Mesothelial cell of epicardium (in vitro differentiated cells): ENCODE measurements around the gene RNLS. TPM values are rescaled to one million over a fixed set of nuclear protein-coding genes. Genes with fewer than 3 reads are reported as not detected.

Experiments used
- DNase-seq, 2 experiments: peaks; one replicate each; pipeline ENCODE4 v3.0.0; 2021; ENCODE audit warnings: low spot score in 2 of 2; ENCODE audit not compliant: unreplicated experiment in 2 of 2
- H3K27ac Mint-ChIP-seq: 2 replicates; pipeline ENCODE4 v1.8.0; 2021; ENCODE audit warnings: mixed read lengths
- H3K27me3 Mint-ChIP-seq: 2 replicates; pipeline ENCODE4 v1.8.0; 2021; ENCODE audit warnings: low read depth, mixed read lengths
- H3K36me3 Mint-ChIP-seq: 2 replicates; pipeline ENCODE4 v1.8.0; 2021; ENCODE audit warnings: mixed read lengths
- H3K4me1 Mint-ChIP-seq: 2 replicates; pipeline ENCODE4 v1.8.0; 2021; ENCODE audit warnings: mixed read lengths
- H3K4me3 Mint-ChIP-seq: 2 replicates; pipeline ENCODE4 v1.8.0; 2021; ENCODE audit warnings: mild to moderate bottlenecking, moderate library complexity, mixed read lengths
- H3K9me3 Mint-ChIP-seq: 2 replicates; pipeline ENCODE4 v1.8.0; 2021; ENCODE audit warnings: mixed read lengths
- CTCF ChIP-seq: fragments of 200-600 bp; sonication (generic); IDR thresholded peaks from one replicate; pipeline ENCODE4 v1.5.0; 2021; ENCODE audit warnings: antibody characterized with exemption; ENCODE audit not compliant: unreplicated experiment
- total RNA-seq: library from RNA; stranded (reverse); gene quantifications from 3 replicates; pipeline ENCODE4 v1.2.1, GENCODE V29; 2021

Gene RNLS
- total RNA-seq, 1 donor from 2014 or later, result 9.4 TPM

GRCh38 chr10:88439932-88440331 lies 143.2 kb downstream of the RNLS start:
- peaks cover 5% of the 10 kb centered on the region for H3K36me3 Mint-ChIP-seq
- H3K4me3 Mint-ChIP-seq, result no peak overlapping the region
- no peak overlapping the region for H3K27ac Mint-ChIP-seq
- DNase-seq, result no peak
- peaks cover 12% of the 10 kb centered on the region for H3K9me3 Mint-ChIP-seq
- H3K27me3 Mint-ChIP-seq, result peaks cover 4% of the 10 kb centered on the region
- no peak for TF ChIP-seq CTCF
- H3K4me1 Mint-ChIP-seq, result peaks cover 8% of the 10 kb centered on the region

- H3K27ac Mint-ChIP-seq, result no peak overlapping the region
- no peaks in the 10 kb centered on the region for H3K27me3 Mint-ChIP-seq
- DNase-seq, result no peak
- peaks cover 3% of the 10 kb centered on the region for H3K9me3 Mint-ChIP-seq
- no peak for TF ChIP-seq CTCF
- peaks cover 2% of the 10 kb centered on the region for H3K36me3 Mint-ChIP-seq
- H3K4me3 Mint-ChIP-seq, result no peak overlapping the region
- peaks cover 18% of the 10 kb centered on the region for H3K4me1 Mint-ChIP-seq
These were observed 145.7 kb downstream of the RNLS start for GRCh38 chr10:88437411-88437810.

- H3K4me3 Mint-ChIP-seq, result no peak overlapping the region
- peaks cover 17% of the 10 kb centered on the region for H3K9me3 Mint-ChIP-seq
- TF ChIP-seq CTCF, result no peak
- H3K27me3 Mint-ChIP-seq, result no peaks in the 10 kb centered on the region
- peaks cover 16% of the 10 kb centered on the region for H3K4me1 Mint-ChIP-seq
- DNase-seq, result no peak
- H3K27ac Mint-ChIP-seq, result no peak overlapping the region
- H3K36me3 Mint-ChIP-seq, result peaks cover 12% of the 10 kb centered on the region
These were observed 149.4 kb downstream of the RNLS start for GRCh38 chr10:88433565-88434186.

GRCh38 chr10:88431103-88431502 lies 152.0 kb downstream of the RNLS start:
- Mint-ChIP-seq H3K27ac (no peak overlapping the region), H3K36me3 (peaks cover 12% of the 10 kb centered on the region), H3K9me3 (peaks cover 17% of the 10 kb centered on the region), H3K4me3 (no peak overlapping the region), H3K4me1 (peaks cover 32% of the 10 kb centered on the region), H3K27me3 (no peaks in the 10 kb centered on the region)
- no peak for DNase-seq
- TF ChIP-seq CTCF, result no peak

- H3K36me3 Mint-ChIP-seq, result peaks cover 12% of the 10 kb centered on the region
- no peak for TF ChIP-seq CTCF
- peaks cover 30% of the 10 kb centered on the region for H3K4me1 Mint-ChIP-seq
- peaks cover 17% of the 10 kb centered on the region for H3K9me3 Mint-ChIP-seq
- H3K27me3 Mint-ChIP-seq, result peaks cover 3% of the 10 kb centered on the region
- no peak overlapping the region for H3K27ac Mint-ChIP-seq
- H3K4me3 Mint-ChIP-seq, result no peak overlapping the region
- DNase-seq, result no peak
These were observed 154.1 kb downstream of the RNLS start for GRCh38 chr10:88428976-88429375.

GRCh38 chr10:88428442-88428841 lies 154.7 kb downstream of the RNLS start:
- peaks cover 25% of the 10 kb centered on the region for H3K4me1 Mint-ChIP-seq
- no peak overlapping the region for H3K4me3 Mint-ChIP-seq
- H3K27me3 Mint-ChIP-seq, result peaks cover 3% of the 10 kb centered on the region
- DNase-seq, result no peak
- H3K36me3 Mint-ChIP-seq, result peaks cover 12% of the 10 kb centered on the region
- H3K27ac Mint-ChIP-seq, result peak overlapping the region; percentile 60
- TF ChIP-seq CTCF, result no peak
- peaks cover 17% of the 10 kb centered on the region for H3K9me3 Mint-ChIP-seq
